Mesenteric fat pad (tissue), 1 donor: ENCODE results near the gene EMD. TPM values are rescaled to one million over a fixed set of nuclear protein-coding genes. Genes with fewer than 3 reads are reported as not detected.
"Not testable (repeated sequence)": the region's sequence is repeated elsewhere in the genome, so short reads cannot be mapped to it uniquely, and the experiment has no call there.

Experiments used
- DNase-seq: peaks from one replicate; pipeline ENCODE4 v3.0.0-alpha.2; 2020; ENCODE audit warnings: low spot score
- long read RNA-seq: library from polyadenylated mRNA; unstranded; transcript quantifications from one replicate; pipeline ENCODE4 v2.0.0, GENCODE V29; 2020
- total RNA-seq: library from RNA; stranded (reverse); fragmentation: NEBNext Ultra II Directional; extraction: Animal tissue kit (Norgen Biotek cat#: 25700); gene quantifications from one replicate; pipeline ENCODE4 v1.2.1, GENCODE V29; 2021
- donor health status: DM: yes; HTN: yes; CAD: no.

EMD gene
- 57.4 TPM for total RNA-seq
- long read RNA-seq, transcript EMD-202 (6 exons, 1,379 nt) = major isoform, 45 of 58 reads
- long read RNA-seq, partial matches to known transcripts = 1 of 58 reads
- long read RNA-seq, other reads (novel, unspliced or antisense) = 6 of 58 reads

GRCh38 chrX:154378799-154379568 is at the start of gene EMD:
EMD (plus strand) TSS chrX:154379295; CDS start chrX:154379485, 190 bp downstream.
- peak; percentile 97 for DNase-seq

GRCh38 chrX:154332561-154332960 is 46.5 kb upstream of the EMD start:
- DNase-seq = no peak

GRCh38 chrX:154333116-154333515 is 46.0 kb upstream of the EMD start:
- DNase-seq = no peak

- no peak for DNase-seq
Observed at GRCh38 chrX:154333837-154334271, 45.2 kb upstream of the EMD start.

- no peak for DNase-seq
Observed at GRCh38 chrX:154334496-154334895, 44.6 kb upstream of the EMD start.

GRCh38 chrX:154341399-154342298 is 37.4 kb upstream of the EMD start:
- DNase-seq = not testable (repeated sequence)

- DNase-seq = not testable (repeated sequence)
Observed at GRCh38 chrX:154343063-154343462, 36.0 kb upstream of the EMD start.

GRCh38 chrX:154343620-154344019 is 35.5 kb upstream of the EMD start:
- not testable (repeated sequence) for DNase-seq

GRCh38 chrX:154348114-154348531 is 31.0 kb upstream of the EMD start:
- DNase-seq = no peak

- no peak for DNase-seq
Observed at GRCh38 chrX:154348646-154349358, 30.3 kb upstream of the EMD start.

- DNase-seq = no peak
Observed at GRCh38 chrX:154349359-154349935, 29.6 kb upstream of the EMD start.

- DNase-seq = no peak
Observed at GRCh38 chrX:154349979-154350378, 29.1 kb upstream of the EMD start.

GRCh38 chrX:154350429-154351182 is 28.5 kb upstream of the EMD start:
- no peak for DNase-seq

GRCh38 chrX:154351183-154352011 is 27.7 kb upstream of the EMD start:
- no peak for DNase-seq

GRCh38 chrX:154352012-154352401 is 27.1 kb upstream of the EMD start:
- DNase-seq = no peak

GRCh38 chrX:154352466-154352865 is 26.6 kb upstream of the EMD start:
- DNase-seq = no peak

- DNase-seq = no peak
Observed at GRCh38 chrX:154353172-154353843, 25.8 kb upstream of the EMD start.

- DNase-seq = no peak
Observed at GRCh38 chrX:154354013-154354412, 25.1 kb upstream of the EMD start.

- no peak for DNase-seq
Observed at GRCh38 chrX:154354516-154354915, 24.6 kb upstream of the EMD start.
